HCT116 (cell line): ENCODE data around the gene SUPT4H1. TPM values are rescaled to one million over a fixed set of nuclear protein-coding genes. Genes with fewer than 3 reads are reported as not detected.

ENCODE experiments used
- ATAC-seq: fragments of 200-7000 bp; cut with Tn5 transposase; 2 replicates; pipeline ENCODE4 v1.9.1; 2020; ENCODE audit warnings: mild to moderate bottlenecking, moderate library complexity
- BruUV-seq: library from RNA; stranded (reverse); fragments of 400-500 nt; replicated peaks from 2 replicates; lab custom pipeline; 2021; lab: Mats Ljungman, UMichigan
- CTCF ChIA-PET: fragments of 300-600 bp; sonication (Branson Sonifier 250); formaldehyde crosslinking; loops from one replicate; lab custom pipeline; 2021; ENCODE audit warnings: antibody characterized with exemption; lab: Charles Lee
- POLR2A ChIA-PET: fragments of 300-600, 350-600 bp; sonication (Branson Sonifier 250); formaldehyde crosslinking; loops from one replicate; lab custom pipeline; 2021; ENCODE audit warnings: antibody characterized with exemption; lab: Charles Lee
- RAD21 ChIA-PET, 2 experiments: fragments of 300-600 bp; sonication (Branson Sonifier 250); formaldehyde crosslinking; loops; one replicate each; lab custom pipeline; 2023; ENCODE audit warnings: low total read pairs in 2 of 2; ENCODE audit not compliant: uncharacterized antibody in 2 of 2, unreplicated experiment in 2 of 2, low non-redundant PET in 1 of 2; lab: Charles Lee
- DNase-seq: peaks from one replicate; pipeline ENCODE4 v3.0.0-alpha.2; 2010; ENCODE audit warnings: low read depth, low spot score
- H2AFZ ChIP-seq: fragments of 200-600 bp; shearing (Covaris generic), sonication (generic); 2 replicates; pipeline ENCODE4 v1.6.1; 2017; ENCODE audit warnings: low read depth, mixed run types, mixed read lengths, antibody characterized with exemption, low read length; ENCODE audit not compliant: poor library complexity, severe bottlenecking
- H3K27ac ChIP-seq: 2 replicates; pipeline ENCODE4 v1.5.1; 2012; ENCODE audit warnings: low read depth, low read length
- H3K27me3 ChIP-seq: fragments of 200-600 bp; sonication (generic); 2 replicates; pipeline ENCODE4 v1.6.1; 2016; ENCODE audit warnings: mixed run types, low read length, mixed read lengths; ENCODE audit not compliant: insufficient read depth
- H3K36me3 ChIP-seq, 2 experiments: fragments of 200-500 bp in 1 of 2; fragments of 200-600 bp in 1 of 2; sonication (Bioruptor generic) in 1 of 2; sonication (generic) in 1 of 2; 2 replicates each; pipeline versions ENCODE4 v1.5.1 to v1.6.1; 2014 to 2016; ENCODE audit warnings: low read length in 2 of 2, inconsistent platforms in 1 of 2, mixed read lengths in 1 of 2, mixed run types in 1 of 2; ENCODE audit not compliant: insufficient read depth in 2 of 2, control insufficient read depth in 1 of 2
- H3K4me1 ChIP-seq, 2 experiments: fragments of 200-600 bp in 1 of 2; sonication (generic) in 1 of 2; 2 replicates each; pipeline versions ENCODE4 v1.5.1 to v1.6.1; 2012 to 2017; ENCODE audit warnings: low read length in 2 of 2, inconsistent platforms in 1 of 2, mild to moderate bottlenecking in 1 of 2, mixed read lengths in 1 of 2, mixed run types in 1 of 2, moderate library complexity in 1 of 2; ENCODE audit not compliant: insufficient read depth in 2 of 2, control insufficient read depth in 1 of 2
- H3K4me2 ChIP-seq: fragments of 200-600 bp; sonication (generic); 2 replicates; pipeline ENCODE4 v1.6.1; 2017; ENCODE audit warnings: mixed run types, low read length, mixed read lengths
- H3K4me3 ChIP-seq, 2 experiments: fragments of 200-600 bp in 1 of 2; sonication (generic) in 1 of 2; replicated peaks in 1 of 2; 2 replicates each; pipeline ENCODE4 v1.5.1; 2011 to 2016; ENCODE audit warnings: low read length in 2 of 2, control low read depth in 1 of 2, low read depth in 1 of 2, mild to moderate bottlenecking in 1 of 2, mixed read lengths in 1 of 2, mixed run types in 1 of 2
- H3K79me2 ChIP-seq: fragments of 200-600 bp; sonication (generic); 2 replicates; pipeline ENCODE4 v1.6.1; 2017; ENCODE audit warnings: mild to moderate bottlenecking, mixed run types, low read length, moderate library complexity, mixed read lengths; ENCODE audit not compliant: insufficient read depth
- H3K9ac ChIP-seq: fragments of 200-600 bp; sonication (generic); 2 replicates; pipeline ENCODE4 v1.6.1; 2016; ENCODE audit warnings: low read length, mixed read lengths
- H3K9me2 ChIP-seq: fragments of 200-600 bp; sonication (generic), shearing (Covaris generic); 2 replicates; pipeline ENCODE4 v1.6.1; 2017; ENCODE audit warnings: mixed run types, mild to moderate bottlenecking, moderate library complexity; ENCODE audit not compliant: insufficient read depth
- H3K9me3 ChIP-seq, 2 experiments: fragments of 200-500 bp in 1 of 2; fragments of 200-600 bp in 1 of 2; sonication (Bioruptor generic) in 1 of 2; sonication (generic) in 1 of 2; 2 replicates each; pipeline ENCODE4 v1.6.1; 2014 to 2017; ENCODE audit warnings: low read length in 2 of 2, mixed read lengths in 2 of 2, inconsistent platforms in 1 of 2, low read depth in 1 of 2, mild to moderate bottlenecking in 1 of 2, mixed run types in 1 of 2, moderate library complexity in 1 of 2; ENCODE audit not compliant: control insufficient read depth in 1 of 2, insufficient read depth in 1 of 2
- H4K20me1 ChIP-seq: fragments of 200-600 bp; sonication (generic), shearing (Covaris generic); 2 replicates; pipeline ENCODE4 v1.6.1; 2017; ENCODE audit warnings: mixed run types, mild to moderate bottlenecking, moderate library complexity; ENCODE audit not compliant: insufficient read depth
- CBX3 ChIP-seq: IDR thresholded peaks from 2 replicates; pipeline ENCODE4 v1.6.1; 2012; ENCODE audit warnings: low read depth
- CEBPB ChIP-seq: IDR thresholded peaks from 2 replicates; pipeline ENCODE4 v1.6.1; 2012; ENCODE audit warnings: low read depth
- EGR1 ChIP-seq: IDR thresholded peaks from 2 replicates; pipeline ENCODE4 v1.6.1; 2012; ENCODE audit warnings: low read depth
- ELF1 ChIP-seq: IDR thresholded peaks from 2 replicates; pipeline ENCODE4 v1.6.1; 2012; ENCODE audit warnings: low read depth, borderline replicate concordance
- EZH2 ChIP-seq: fragments of 200-600 bp; sonication (generic); IDR thresholded peaks from 2 replicates; pipeline ENCODE4 v1.6.1; 2017; ENCODE audit warnings: antibody characterized with exemption, mixed run types
- JUND ChIP-seq: IDR thresholded peaks from 2 replicates; pipeline ENCODE4 v1.6.1; 2012
- POLR2A ChIP-seq: IDR thresholded peaks from 2 replicates; pipeline ENCODE4 v1.7.0; 2011; ENCODE audit warnings: borderline replicate concordance; ENCODE audit not compliant: insufficient read depth, insufficient read length; ENCODE audit errors: extremely low read depth
- POLR2AphosphoS5 ChIP-seq: IDR thresholded peaks from 2 replicates; pipeline ENCODE4 v1.6.1; 2011; ENCODE audit warnings: mild to moderate bottlenecking, low read depth, low read length, moderate library complexity
- RAD21 ChIP-seq: IDR thresholded peaks from 2 replicates; pipeline ENCODE4 v1.6.1; 2012; ENCODE audit warnings: low read depth, mild to moderate bottlenecking
- SIN3A ChIP-seq: IDR thresholded peaks from 2 replicates; pipeline ENCODE4 v1.6.1; 2012; ENCODE audit warnings: low read depth
- SP1 ChIP-seq: IDR thresholded peaks from 2 replicates; pipeline ENCODE4 v1.6.1; 2012; ENCODE audit warnings: low read depth
- TCF7L2 ChIP-seq: IDR thresholded peaks from 2 replicates; pipeline ENCODE4 v1.7.0; 2011; ENCODE audit warnings: borderline replicate concordance, inconsistent platforms; ENCODE audit not compliant: insufficient read depth, insufficient read length; ENCODE audit errors: extremely low read depth
- YY1 ChIP-seq: IDR thresholded peaks from 2 replicates; pipeline ENCODE4 v1.6.1; 2011; ENCODE audit warnings: low read length, low read depth, moderate library complexity, mild to moderate bottlenecking; ENCODE audit not compliant: insufficient replicate concordance; ENCODE audit errors: extremely low read depth
- ZFX ChIP-seq: fragments of 450-650 bp; IDR thresholded peaks from 2 replicates; pipeline ENCODE4 v1.6.1; 2017
- intact Hi-C: fragments of 100-400 bp; cut with micrococcal nuclease; formaldehyde crosslinking; loops from 2 replicates; pipeline ENCODE4 v1.10.0; 2022
- total RNA-seq: library from RNA; stranded (reverse); gene quantifications from one replicate; pipeline ENCODE4 v1.2.1, GENCODE V29; 2021; ENCODE audit not compliant: unreplicated experiment
- TF ChIP-seq, protein P1 (sequence below): IDR thresholded peaks from 2 replicates; pipeline ENCODE4 v1.6.1; 2011; ENCODE audit warnings: mild to moderate bottlenecking, low read length, moderate library complexity; ENCODE audit not compliant: insufficient replicate concordance; ENCODE audit errors: extremely low read depth
- TF ChIP-seq, protein P2 (sequence below): IDR thresholded peaks from 2 replicates; pipeline ENCODE4 v1.6.1; 2012
- TF ChIP-seq, protein P3 (sequence below): IDR thresholded peaks from 2 replicates; pipeline ENCODE4 v1.6.1; 2012; ENCODE audit warnings: low read depth
- TF ChIP-seq, protein P4 (sequence below): IDR thresholded peaks from 2 replicates; pipeline ENCODE4 v1.6.1; 2012

SUPT4H1 gene
- total RNA-seq, 1 experiment from 2014 or later, result 118 TPM

DNA sequence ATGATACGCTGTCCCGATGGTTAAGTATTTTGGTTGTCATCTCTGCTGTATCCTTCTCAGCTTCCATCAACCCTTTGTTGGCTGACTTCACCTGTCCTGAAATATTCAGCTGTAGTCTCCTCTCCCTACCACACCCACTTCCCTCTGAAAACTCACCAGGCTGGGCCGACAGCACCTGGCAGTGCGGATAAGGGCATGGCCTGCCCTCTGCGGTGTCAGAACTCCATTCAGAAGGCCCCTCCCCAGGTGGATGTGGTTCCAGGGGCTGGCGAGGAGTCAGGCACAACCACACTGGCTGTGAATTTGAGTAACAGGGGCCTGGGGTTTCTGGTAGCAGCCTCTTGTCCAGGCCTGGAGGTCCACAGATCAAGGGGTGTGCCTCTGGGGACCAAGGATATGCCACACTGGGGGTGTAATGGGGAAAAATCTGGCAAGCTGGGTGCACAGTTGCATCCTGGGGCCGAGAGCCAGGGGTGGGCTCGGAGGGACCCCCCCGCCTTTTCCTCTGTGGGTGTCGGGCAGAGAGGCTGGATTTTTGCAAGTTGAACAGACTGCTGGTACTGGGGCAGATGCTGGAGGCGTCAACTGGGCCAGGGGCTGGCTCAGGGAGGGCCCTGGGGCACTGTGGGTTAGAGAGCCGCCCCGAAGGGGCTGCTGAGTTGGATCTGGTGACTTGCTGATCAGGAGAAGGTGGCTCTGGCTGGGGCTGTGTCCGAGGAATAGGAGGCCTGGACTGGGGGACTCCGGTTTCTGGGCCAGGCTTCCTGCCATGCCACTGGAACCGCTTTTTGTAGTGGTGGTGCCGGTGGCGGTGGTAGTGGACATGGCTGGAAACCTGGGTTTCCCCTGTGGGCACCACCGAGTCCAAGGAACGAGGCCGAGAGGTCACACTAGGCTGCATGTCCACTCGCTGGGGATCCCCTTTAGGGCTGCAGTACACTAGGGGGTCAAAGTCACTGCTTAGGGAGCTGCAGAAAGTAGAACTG, 5.6 kb upstream of the SUPT4H1 start:
- DNase-seq (no peak), ATAC-seq (no peak)
- peaks cover 36 to 69% of the 10 kb centered on the region in 2 experiments; a peak in 3 of 4 replicates for H3K36me3 ChIP-seq
- peaks cover 10 to 13% of the 10 kb centered on the region in 2 experiments for H3K4me1 ChIP-seq
- H3K27ac ChIP-seq, result no peak overlapping the region
- H3K27me3 ChIP-seq, result no peaks in the 10 kb centered on the region
- ChIA-PET RAD21 (no interaction called here), CTCF (no interaction called here), POLR2A (interaction anchor here (1.6 to 2.7 kb wide), 2 partner anchors 33 to 60 kb away, joined by 4 to 12 read pairs; partner anchors contain the start of gene RNF43)
- H3K9ac ChIP-seq, result no peak overlapping the region
- no peak overlapping the region for H2AFZ ChIP-seq
- no peaks in the 10 kb centered on the region for H3K9me2 ChIP-seq
- H3K4me2 ChIP-seq, result no peak overlapping the region
- no peaks in the 10 kb centered on the region for H4K20me1 ChIP-seq
- intact Hi-C loops, result no loop called here
- no peaks in the 10 kb centered on the region for H3K9me3 ChIP-seq
- peaks cover 6% of the 10 kb centered on the region; the same call in 1 of the 2 replicates for H3K79me2 ChIP-seq
- H3K4me3 ChIP-seq, result no peak overlapping the region
- no TSS peak for BruUV-seq
- TF ChIP-seq POLR2A, result no peak
- no peak for TF ChIP-seq TCF7L2
- TF ChIP-seq SP1, result no peak
- TF ChIP-seq ZFX, result no peak
- TF ChIP-seq, protein P1, sequence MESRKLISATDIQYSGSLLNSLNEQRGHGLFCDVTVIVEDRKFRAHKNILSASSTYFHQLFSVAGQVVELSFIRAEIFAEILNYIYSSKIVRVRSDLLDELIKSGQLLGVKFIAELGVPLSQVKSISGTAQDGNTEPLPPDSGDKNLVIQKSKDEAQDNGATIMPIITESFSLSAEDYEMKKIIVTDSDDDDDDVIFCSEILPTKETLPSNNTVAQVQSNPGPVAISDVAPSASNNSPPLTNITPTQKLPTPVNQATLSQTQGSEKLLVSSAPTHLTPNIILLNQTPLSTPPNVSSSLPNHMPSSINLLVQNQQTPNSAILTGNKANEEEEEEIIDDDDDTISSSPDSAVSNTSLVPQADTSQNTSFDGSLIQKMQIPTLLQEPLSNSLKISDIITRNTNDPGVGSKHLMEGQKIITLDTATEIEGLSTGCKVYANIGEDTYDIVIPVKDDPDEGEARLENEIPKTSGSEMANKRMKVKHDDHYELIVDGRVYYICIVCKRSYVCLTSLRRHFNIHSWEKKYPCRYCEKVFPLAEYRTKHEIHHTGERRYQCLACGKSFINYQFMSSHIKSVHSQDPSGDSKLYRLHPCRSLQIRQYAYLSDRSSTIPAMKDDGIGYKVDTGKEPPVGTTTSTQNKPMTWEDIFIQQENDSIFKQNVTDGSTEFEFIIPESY, result no peak
- TF ChIP-seq, protein P2, sequence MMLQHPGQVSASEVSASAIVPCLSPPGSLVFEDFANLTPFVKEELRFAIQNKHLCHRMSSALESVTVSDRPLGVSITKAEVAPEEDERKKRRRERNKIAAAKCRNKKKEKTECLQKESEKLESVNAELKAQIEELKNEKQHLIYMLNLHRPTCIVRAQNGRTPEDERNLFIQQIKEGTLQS, result no peak
- TF ChIP-seq, protein P3, sequence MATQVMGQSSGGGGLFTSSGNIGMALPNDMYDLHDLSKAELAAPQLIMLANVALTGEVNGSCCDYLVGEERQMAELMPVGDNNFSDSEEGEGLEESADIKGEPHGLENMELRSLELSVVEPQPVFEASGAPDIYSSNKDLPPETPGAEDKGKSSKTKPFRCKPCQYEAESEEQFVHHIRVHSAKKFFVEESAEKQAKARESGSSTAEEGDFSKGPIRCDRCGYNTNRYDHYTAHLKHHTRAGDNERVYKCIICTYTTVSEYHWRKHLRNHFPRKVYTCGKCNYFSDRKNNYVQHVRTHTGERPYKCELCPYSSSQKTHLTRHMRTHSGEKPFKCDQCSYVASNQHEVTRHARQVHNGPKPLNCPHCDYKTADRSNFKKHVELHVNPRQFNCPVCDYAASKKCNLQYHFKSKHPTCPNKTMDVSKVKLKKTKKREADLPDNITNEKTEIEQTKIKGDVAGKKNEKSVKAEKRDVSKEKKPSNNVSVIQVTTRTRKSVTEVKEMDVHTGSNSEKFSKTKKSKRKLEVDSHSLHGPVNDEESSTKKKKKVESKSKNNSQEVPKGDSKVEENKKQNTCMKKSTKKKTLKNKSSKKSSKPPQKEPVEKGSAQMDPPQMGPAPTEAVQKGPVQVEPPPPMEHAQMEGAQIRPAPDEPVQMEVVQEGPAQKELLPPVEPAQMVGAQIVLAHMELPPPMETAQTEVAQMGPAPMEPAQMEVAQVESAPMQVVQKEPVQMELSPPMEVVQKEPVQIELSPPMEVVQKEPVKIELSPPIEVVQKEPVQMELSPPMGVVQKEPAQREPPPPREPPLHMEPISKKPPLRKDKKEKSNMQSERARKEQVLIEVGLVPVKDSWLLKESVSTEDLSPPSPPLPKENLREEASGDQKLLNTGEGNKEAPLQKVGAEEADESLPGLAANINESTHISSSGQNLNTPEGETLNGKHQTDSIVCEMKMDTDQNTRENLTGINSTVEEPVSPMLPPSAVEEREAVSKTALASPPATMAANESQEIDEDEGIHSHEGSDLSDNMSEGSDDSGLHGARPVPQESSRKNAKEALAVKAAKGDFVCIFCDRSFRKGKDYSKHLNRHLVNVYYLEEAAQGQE, result no peak
- TF ChIP-seq, protein P4, sequence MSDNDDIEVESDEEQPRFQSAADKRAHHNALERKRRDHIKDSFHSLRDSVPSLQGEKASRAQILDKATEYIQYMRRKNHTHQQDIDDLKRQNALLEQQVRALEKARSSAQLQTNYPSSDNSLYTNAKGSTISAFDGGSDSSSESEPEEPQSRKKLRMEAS, result no peak
- no peak for TF ChIP-seq EGR1
- TF ChIP-seq EZH2, result no peak
- TF ChIP-seq YY1, result no peak
- no peak for TF ChIP-seq SIN3A
- TF ChIP-seq RAD21, result no peak
- TF ChIP-seq ELF1, result no peak
- no peak for TF ChIP-seq JUND
- TF ChIP-seq POLR2AphosphoS5, result no peak
- TF ChIP-seq CBX3, result no peak
- no peak for TF ChIP-seq CEBPB
